Right lobe of liver (tissue), 6 donors: ENCODE results near the gene UBL7. TPM values are rescaled to one million over a fixed set of nuclear protein-coding genes. Genes with fewer than 3 reads are reported as not detected.
A peak's percentile ranks its signal among the peaks of the same experiment; 100 is the strongest.

ENCODE experiments used
- ATAC-seq, 4 donors: fragments of 200-7000 bp; cut with Tn5 transposase; one replicate each; pipeline ENCODE4 v1.9.1; 2020; ENCODE audit warnings: mild to moderate bottlenecking in 4 of 4, moderate library complexity in 4 of 4
- DNase-seq, 3 donors: peaks; one replicate each; pipeline ENCODE4 v3.0.0-alpha.2; 2020
- H3K27ac ChIP-seq, 3 donors: fragments of 200-600 bp; one replicate each; pipeline ENCODE4 v1.8.0; 2022
- H3K27me3 ChIP-seq, 2 donors: fragments of 200-600 bp; one replicate each; pipeline ENCODE4 v1.8.0; 2022
- H3K36me3 ChIP-seq, 4 donors: fragments of 200-600 bp; sonication (generic) in 1 of 4; one replicate each; pipeline versions ENCODE4 v1.5.1 to v1.8.0; 2017 to 2022; ENCODE audit warnings: control low read depth in 1 of 4
- H3K4me1 ChIP-seq, 4 donors: fragments of 200-600 bp; sonication (generic) in 1 of 4; one replicate each; pipeline versions ENCODE4 v1.5.1 to v1.8.0; 2017 to 2022; ENCODE audit warnings: control low read depth in 1 of 4
- H3K4me3 ChIP-seq, 3 donors: fragments of 200-600 bp; one replicate each; pipeline ENCODE4 v1.8.0; 2022
- H3K9me3 ChIP-seq, 4 donors: fragments of 200-600 bp; sonication (generic) in 1 of 4; one replicate each; pipeline versions ENCODE4 v1.5.1 to v1.8.0; 2017 to 2022; ENCODE audit warnings: control low read depth in 1 of 4
- POLR2A ChIP-seq: fragments of 450-650 bp; IDR thresholded peaks from one replicate; pipeline ENCODE4 v1.6.1; 2017; ENCODE audit warnings: antibody characterized with exemption, mild to moderate bottlenecking
- WGBS: methylation state at CpG from one replicate; pipeline ENCODE4 v1.1.6; 2018; ENCODE audit warnings: low coverage, low lambda C conversion rate; ENCODE audit not compliant: insufficient coverage; ENCODE audit errors: missing lambda C conversion rate; 5-methylcytosine and 5-hydroxymethylcytosine counted together
- intact Hi-C, 2 donors: fragments of 100-400 bp; cut with DNase I; formaldehyde crosslinking; loops; one replicate each; pipeline versions ENCODE4 v1.11.2 to v1.14.1; 2022
- total RNA-seq, 6 experiments: library from RNA; depleted of rRNA in 2 of 6; stranded (reverse); fragments of >200 nt in 2 of 6; fragmentation: NEBNext Ultra II Directional in 3 of 6; extraction: Animal tissue kit (Norgen Biotek cat#: 25700) in 3 of 6; gene quantifications; one replicate each; pipeline versions ENCODE4 v1.1.0 to v1.2.4, GENCODE V29; 2016 to 2023
- TF ChIP-seq, protein P1 (sequence below), 4 donors: fragments of 200-600 bp in 3 of 4; fragments of 450-650 bp in 1 of 4; IDR thresholded peaks; one replicate each; pipeline versions ENCODE4 v1.5.1 to v1.8.0; 2016 to 2022; ENCODE audit warnings: antibody characterized with exemption in 4 of 4, mild to moderate bottlenecking in 2 of 4
- donor health status: DM: no; HTN: yes; CAD: no.
- donor health status: DM: no; HTN: no; CAD: no.
- donor health status: DM: no; HTN: no; CAD: no.
- donor health status: DM: no; HTN: yes; CAD: no.
- donor health status: DM: no; HTN: yes; CAD: no.

UBL7 gene
- total RNA-seq, 6 experiments from 2014 or later = 14.8 to 38.0 (median 17.3) TPM

DNA sequence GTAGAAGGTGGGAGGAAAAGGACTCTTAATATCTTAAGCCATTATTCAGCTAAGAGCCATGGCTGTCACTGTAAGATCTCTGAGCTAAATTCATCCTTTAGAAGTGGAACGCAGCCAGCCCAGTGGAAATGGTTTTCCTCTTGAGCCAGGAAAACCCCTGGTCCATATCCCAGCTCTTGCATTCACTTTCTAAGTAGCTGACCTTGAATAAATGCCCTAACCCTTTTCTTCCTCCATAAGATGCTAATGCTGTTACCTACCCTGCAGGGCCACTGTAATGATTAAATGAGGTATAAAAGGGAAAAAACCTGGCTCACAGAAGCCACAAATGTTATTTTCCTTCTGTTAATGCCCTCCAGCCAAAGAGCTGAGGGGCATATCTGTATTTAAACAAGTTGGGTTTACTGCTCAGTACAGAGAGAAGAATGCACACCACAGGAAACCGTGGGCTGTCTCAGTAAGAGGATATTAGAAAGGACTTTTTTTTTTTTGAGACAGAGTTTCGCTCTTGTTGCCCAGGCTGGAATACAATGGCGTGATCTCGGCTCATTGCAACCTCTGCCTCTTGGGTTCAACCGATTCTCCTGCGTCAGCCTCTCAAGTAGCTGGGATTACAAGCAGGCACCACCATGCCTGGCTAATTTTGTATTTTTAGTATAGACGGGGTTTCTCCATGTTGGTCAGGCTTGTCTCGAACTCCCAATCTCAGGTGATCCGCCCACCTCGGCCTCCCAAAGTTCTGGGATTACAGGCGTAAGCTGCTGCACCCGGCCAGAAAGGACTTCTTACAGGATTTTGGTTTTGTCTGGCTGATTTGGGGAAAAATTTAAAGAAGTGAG lies 6.8 kb downstream of the UBL7 start:
- DNase-seq (peak in 1 of 3 donors; percentile 8), ATAC-seq (no peak)
- Histone ChIP-seq H3K27ac (no peak overlapping the region), H3K36me3 (peaks cover 0 to 58% (median 6%) of the 10 kb centered on the region in 4 donors), H3K27me3 (no peaks in the 10 kb centered on the region), H3K4me1 (no peaks in the 10 kb centered on the region), H3K9me3 (no peaks in the 10 kb centered on the region), H3K4me3 (no peak overlapping the region)
- 84% methylated on average over 13 of the region's 13 CpGs for WGBS
- TF ChIP-seq, protein P1, sequence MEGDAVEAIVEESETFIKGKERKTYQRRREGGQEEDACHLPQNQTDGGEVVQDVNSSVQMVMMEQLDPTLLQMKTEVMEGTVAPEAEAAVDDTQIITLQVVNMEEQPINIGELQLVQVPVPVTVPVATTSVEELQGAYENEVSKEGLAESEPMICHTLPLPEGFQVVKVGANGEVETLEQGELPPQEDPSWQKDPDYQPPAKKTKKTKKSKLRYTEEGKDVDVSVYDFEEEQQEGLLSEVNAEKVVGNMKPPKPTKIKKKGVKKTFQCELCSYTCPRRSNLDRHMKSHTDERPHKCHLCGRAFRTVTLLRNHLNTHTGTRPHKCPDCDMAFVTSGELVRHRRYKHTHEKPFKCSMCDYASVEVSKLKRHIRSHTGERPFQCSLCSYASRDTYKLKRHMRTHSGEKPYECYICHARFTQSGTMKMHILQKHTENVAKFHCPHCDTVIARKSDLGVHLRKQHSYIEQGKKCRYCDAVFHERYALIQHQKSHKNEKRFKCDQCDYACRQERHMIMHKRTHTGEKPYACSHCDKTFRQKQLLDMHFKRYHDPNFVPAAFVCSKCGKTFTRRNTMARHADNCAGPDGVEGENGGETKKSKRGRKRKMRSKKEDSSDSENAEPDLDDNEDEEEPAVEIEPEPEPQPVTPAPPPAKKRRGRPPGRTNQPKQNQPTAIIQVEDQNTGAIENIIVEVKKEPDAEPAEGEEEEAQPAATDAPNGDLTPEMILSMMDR (IDR thresholded peaks at IDR 0.05) = no peak
- no peak for TF ChIP-seq POLR2A
- intact Hi-C loops = no loop called here

DNA sequence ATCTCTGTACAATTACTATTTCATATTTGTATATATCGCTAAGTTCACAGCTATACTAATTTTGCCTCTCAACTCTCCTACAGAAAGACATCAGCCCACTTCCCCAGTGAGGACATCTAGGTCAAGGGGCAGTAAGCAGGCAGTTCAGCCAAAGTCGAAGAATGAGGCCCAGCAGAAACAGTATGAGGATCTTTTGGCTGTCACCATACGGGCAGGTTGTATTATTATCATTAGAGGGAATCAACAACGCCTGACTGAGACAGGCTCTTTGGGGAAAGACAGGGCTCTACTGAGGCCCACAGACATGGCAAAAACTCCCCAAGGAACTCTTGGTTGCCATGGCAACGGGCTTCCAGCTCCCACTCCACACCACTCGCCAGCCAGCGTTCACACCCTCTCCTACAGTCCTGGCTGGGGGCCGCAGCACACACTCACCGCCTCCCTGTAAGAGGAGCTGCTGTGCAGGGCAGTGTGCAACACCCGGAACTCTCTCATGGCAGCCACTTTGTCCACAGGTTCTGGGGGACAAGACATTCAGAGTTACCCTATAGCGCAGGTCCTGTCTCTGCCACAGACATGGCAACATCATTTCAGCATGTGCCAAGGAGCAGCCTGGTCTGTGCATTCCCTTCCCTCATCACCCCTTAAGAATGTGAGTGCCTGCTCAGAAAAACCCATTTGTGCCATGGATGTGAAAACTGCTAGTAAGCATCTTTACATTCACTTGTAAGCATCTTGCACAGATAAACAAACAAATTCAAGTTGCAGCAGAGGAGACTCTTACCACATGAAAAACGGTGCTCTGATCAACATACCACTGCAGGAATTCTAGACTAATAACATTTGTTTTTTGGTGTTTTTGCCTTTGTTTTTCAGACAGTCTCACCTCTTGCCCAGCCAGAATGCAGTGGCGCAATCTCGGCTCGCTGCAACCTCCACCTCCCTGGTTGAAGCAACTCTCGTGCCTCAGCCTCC lies 8.8 kb downstream of the UBL7 start:
- ATAC-seq (peak in 1 of 4 donors; percentile 14), DNase-seq (peak in 1 of 3 donors; percentile 35)

DNA sequence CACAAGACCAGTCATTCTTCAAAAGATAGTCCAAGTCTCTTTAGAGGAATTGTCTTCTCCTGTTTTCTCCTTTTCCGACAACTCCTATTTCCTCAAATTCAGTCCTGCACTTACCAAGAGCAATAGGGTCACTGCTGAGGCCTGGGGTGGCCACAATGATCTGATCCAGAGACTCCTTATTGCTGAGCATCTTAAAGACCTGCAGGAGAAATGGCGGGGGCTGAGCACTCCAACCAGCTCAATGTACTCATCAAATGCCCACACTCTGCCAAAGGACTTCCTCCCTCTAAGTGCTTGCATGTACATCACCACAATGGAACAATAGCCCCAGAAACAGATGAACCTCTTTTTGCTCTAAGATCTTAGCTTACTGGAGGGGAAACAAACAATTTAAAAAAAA lies 9.6 kb downstream of the UBL7 start:
- no peak for ATAC-seq
- no peaks in the 10 kb centered on the region for H3K27me3 ChIP-seq
- TF ChIP-seq, protein P1 (IDR thresholded peaks at IDR 0.05) = no peak
- TF ChIP-seq POLR2A = no peak
- intact Hi-C loops = no loop called here
- 94% methylated on average over 2 of the region's 2 CpGs for WGBS
- H3K36me3 ChIP-seq = peaks cover 0 to 60% (median 15%) of the 10 kb centered on the region in 4 donors
- no peak overlapping the region for H3K4me3 ChIP-seq
- H3K9me3 ChIP-seq = no peaks in the 10 kb centered on the region
- peak in 1 of 3 donors; percentile 23 for DNase-seq
- H3K27ac ChIP-seq = no peak overlapping the region
- H3K4me1 ChIP-seq = peaks cover 0 to 9% (median 4%) of the 10 kb centered on the region in 4 donors

More for the DNA sequence above, 8.8 kb downstream of the UBL7 start:
- Histone ChIP-seq H3K27me3 (no peaks in the 10 kb centered on the region), H3K36me3 (peaks cover 0 to 60% (median 15%) of the 10 kb centered on the region in 4 donors), H3K9me3 (no peaks in the 10 kb centered on the region), H3K4me3 (no peak overlapping the region), H3K27ac (no peak overlapping the region), H3K4me1 (peaks cover 0 to 1% (median under 1%) of the 10 kb centered on the region in 4 donors)
- intact Hi-C loops = no loop called here
- TF ChIP-seq, protein P1 (IDR thresholded peaks at IDR 0.05) = no peak
- no peak for TF ChIP-seq POLR2A
- WGBS = 88% methylated on average over 9 of the region's 16 CpGs

DNA sequence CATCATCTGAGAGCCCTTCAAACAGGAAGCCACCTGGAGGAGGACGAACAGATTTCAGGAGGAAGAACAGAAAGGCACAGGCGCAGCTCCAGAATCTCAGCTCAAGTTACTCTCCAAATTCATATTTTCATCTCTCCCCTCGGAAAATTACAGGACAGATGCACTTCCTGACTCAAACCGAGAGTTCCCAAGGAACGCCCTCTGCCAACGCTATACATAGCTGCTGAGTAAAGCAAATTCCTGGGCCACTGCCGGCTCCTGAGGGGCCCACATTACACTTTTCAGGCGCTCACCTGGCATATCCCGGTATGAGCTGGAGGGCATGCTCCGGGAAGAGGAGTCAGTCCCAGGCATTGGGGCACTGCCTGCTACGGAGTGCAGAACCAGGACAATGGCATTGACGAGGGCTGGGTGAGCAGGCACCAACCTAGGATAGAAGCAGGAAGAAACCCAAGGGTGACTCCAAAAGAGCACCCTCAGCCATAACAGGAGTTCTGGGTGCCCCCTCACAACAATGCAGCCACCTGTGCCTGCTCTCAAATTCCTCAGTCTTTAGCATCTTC lies 11.2 kb downstream of the UBL7 start:
- Histone ChIP-seq H3K36me3 (peaks cover 0 to 50% (median 15%) of the 10 kb centered on the region in 4 donors), H3K27ac (no peak overlapping the region), H3K4me3 (no peak overlapping the region), H3K4me1 (peaks cover 0 to 25% (median 12%) of the 10 kb centered on the region in 4 donors), H3K27me3 (no peaks in the 10 kb centered on the region), H3K9me3 (no peaks in the 10 kb centered on the region)
- ATAC-seq (no peak), DNase-seq (no peak)
- WGBS = 64% methylated on average over 4 of the region's 12 CpGs
- TF ChIP-seq POLR2A = no peak
- TF ChIP-seq, protein P1 (IDR thresholded peaks at IDR 0.05) = no peak
- intact Hi-C loops = no loop called here
